Omental fat pad (tissue), 4 donors: Measurements from ENCODE around the gene CCDC148. TPM values are rescaled to one million over a fixed set of nuclear protein-coding genes. Genes with fewer than 3 reads are reported as not detected.

Experiments
- ATAC-seq: fragments of 150-250 bp; one replicate; pipeline ENCODE4 v1.9.1; 2016; ENCODE audit warnings: mild to moderate bottlenecking, moderate library complexity; ENCODE audit not compliant: low FRiP score
- DNase-seq: peaks from one replicate; pipeline ENCODE4 v3.0.0-alpha.2; 2019; ENCODE audit warnings: low spot score
- CTCF ChIP-seq, 3 donors: fragments of 450-650 bp; IDR thresholded peaks; one replicate each; pipeline ENCODE4 v1.5.1; 2016 to 2017; ENCODE audit warnings: antibody characterized with exemption in 3 of 3, mild to moderate bottlenecking in 3 of 3, moderate library complexity in 2 of 3
- total RNA-seq, 4 donors: library from RNA; depleted of rRNA; stranded (reverse); fragments of >200 nt; gene quantifications; one replicate each; pipeline ENCODE4 v1.1.0, GENCODE V29; 2016

CCDC148 gene
- total RNA-seq, 4 donors from 2014 or later = 0.48 TPM; not detected in 3

DNA sequence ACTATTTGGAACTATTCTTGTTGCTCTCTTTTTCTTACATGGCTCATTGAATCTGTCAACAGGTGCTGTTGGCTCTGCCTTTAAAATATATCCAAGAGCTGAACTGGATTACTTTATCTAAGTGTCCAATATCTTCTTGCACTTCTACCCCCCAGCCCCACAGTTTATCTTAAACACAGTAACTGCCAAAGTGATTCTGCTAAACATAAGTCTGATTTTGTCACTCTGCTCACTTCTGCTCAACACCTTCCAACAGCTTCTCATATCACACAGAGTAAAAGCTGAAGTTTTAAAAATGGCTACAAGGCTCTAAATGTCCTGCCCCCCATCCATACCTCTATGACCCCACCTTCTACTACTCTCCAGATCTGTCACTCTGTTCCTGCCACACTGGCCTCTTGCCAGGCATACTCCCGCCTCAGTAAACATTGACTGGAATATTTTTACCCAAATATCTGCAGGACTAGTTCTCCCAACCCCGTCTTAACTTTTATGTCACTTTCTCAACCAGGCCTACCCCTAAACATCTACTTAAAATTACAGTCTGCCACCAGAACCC, 130.7 kb downstream of the CCDC148 start:
- DNase-seq = no peak
- ATAC-seq = no peak
- no peak for TF ChIP-seq CTCF (IDR thresholded peaks at IDR 0.05)

- no peak for ATAC-seq
- DNase-seq = no peak
- no peak for TF ChIP-seq CTCF (IDR thresholded peaks at IDR 0.05)
These were observed 131.3 kb downstream of the CCDC148 start for GRCh38 chr2:158325031-158325781.

DNA sequence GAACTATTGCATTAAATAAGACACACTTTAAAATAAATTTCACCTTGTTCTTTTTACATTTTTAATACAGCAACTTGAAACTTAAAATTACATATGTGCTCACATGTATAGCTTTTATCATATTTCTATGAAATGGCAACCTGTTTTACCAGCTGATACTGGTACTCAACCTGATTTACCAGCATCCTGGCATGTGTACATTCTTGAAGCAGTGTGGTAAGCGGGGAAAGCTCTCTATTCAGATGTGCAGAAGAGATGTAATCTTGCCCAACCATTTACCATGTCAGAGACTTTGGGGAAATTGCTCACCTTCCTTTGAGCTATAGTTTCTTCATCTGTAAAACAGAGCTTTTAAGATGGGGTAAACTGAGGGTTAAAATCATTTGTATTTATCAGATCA, 133.2 kb downstream of the CCDC148 start:
- ATAC-seq = no peak

DNA sequence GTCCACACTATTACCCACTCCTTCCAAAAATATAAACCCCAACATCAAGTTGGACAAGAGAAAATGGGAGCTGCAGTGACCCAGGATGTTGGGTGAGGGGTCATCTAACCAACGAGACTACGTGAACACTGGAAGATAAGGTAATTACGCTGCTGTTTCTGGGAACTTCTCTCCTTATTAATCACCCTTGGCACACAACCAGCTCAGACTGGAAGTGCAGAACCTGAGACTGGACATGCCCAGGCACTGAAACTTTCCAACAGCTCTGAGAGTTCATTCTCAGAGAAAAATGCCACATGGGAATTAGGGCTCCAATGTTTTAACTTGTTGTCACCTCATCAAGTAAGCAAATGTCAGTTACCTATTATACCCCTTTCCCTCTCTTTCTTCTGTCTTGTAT, 135.3 kb downstream of the CCDC148 start:
- DNase-seq (no peak), ATAC-seq (no peak)
- no peak for TF ChIP-seq CTCF (IDR thresholded peaks at IDR 0.05)

More for the DNA sequence above, 133.2 kb downstream of the CCDC148 start:
- TF ChIP-seq CTCF (IDR thresholded peaks at IDR 0.05) = no peak
- DNase-seq = no peak

DNA sequence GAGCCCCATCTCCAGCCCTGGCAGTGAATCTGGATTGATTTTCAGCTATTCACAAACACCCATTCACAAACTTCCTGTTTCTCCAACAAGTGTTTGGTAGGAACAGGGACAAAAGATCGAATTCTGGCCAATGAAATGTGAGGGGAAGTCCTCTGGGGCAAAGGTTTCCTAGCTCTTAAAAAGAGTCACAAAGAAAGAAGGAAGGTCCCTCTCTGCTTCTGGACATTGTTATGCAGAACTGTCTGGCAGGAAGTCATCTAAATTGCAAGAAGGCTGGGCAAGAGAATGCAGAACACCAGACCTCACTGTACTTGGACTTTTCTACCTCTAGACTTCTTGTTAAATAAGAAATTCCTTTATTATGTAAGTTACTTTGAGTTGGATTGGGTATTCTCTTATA, 137.3 kb downstream of the CCDC148 start:
- TF ChIP-seq CTCF (IDR thresholded peaks at IDR 0.05) = no peak
- no peak for DNase-seq
- ATAC-seq = no peak

GRCh38 chr2:158317642-158318041, 138.9 kb downstream of the CCDC148 start:
- no peak for TF ChIP-seq CTCF (IDR thresholded peaks at IDR 0.05)
- ATAC-seq = no peak
- DNase-seq = no peak
